DOHH2 (cell line): ENCODE results near the gene IYD.

Source experiments
- EZH2phosphoT487 ChIP-seq: fragments of 200-600 bp; sonication (generic); IDR thresholded peaks from 2 replicates; pipeline ENCODE4 v1.6.1; 2017; ENCODE audit warnings: borderline replicate concordance, mild to moderate bottlenecking, antibody characterized with exemption, low read length, moderate library complexity, mixed read lengths
- TF ChIP-seq, protein P1 (sequence below): fragments of 200-600 bp; sonication (generic); IDR thresholded peaks from one replicate; pipeline ENCODE4 v1.5.1; 2014; ENCODE audit warnings: antibody characterized with exemption, mild to moderate bottlenecking, low read depth, low read length; ENCODE audit not compliant: poor library complexity, severe bottlenecking

DNA sequence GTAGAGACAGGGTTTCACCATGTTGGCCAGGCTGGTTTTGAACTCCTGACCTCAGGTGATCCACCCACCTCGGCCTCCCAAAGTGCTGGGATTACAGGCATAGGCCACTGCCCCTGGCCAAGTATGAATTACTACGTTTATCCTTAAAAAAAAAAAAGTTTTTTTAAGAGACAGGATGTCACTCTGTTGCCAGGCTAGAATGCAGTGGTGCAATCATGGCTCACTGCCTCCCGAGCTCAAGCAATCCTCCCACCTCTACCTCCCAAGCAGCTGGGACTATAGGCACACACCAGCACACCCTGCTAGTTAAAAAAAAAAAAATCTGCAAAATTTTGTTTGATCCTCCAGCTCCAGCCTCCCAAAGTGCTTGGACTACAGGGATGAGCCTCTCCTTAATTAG, 23.1 kb downstream of the IYD start:
- TF ChIP-seq, protein P1, sequence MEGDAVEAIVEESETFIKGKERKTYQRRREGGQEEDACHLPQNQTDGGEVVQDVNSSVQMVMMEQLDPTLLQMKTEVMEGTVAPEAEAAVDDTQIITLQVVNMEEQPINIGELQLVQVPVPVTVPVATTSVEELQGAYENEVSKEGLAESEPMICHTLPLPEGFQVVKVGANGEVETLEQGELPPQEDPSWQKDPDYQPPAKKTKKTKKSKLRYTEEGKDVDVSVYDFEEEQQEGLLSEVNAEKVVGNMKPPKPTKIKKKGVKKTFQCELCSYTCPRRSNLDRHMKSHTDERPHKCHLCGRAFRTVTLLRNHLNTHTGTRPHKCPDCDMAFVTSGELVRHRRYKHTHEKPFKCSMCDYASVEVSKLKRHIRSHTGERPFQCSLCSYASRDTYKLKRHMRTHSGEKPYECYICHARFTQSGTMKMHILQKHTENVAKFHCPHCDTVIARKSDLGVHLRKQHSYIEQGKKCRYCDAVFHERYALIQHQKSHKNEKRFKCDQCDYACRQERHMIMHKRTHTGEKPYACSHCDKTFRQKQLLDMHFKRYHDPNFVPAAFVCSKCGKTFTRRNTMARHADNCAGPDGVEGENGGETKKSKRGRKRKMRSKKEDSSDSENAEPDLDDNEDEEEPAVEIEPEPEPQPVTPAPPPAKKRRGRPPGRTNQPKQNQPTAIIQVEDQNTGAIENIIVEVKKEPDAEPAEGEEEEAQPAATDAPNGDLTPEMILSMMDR = no peak
- no peak for TF ChIP-seq EZH2phosphoT487
